ENCODE data around the gene LNPK. TPM values are rescaled to one million over a fixed set of nuclear protein-coding genes. Genes with fewer than 3 reads are reported as not detected.
"Not testable (repeated sequence)": the region's sequence is repeated elsewhere in the genome, so short reads cannot be mapped to it uniquely, and the experiment has no call there.

Gene LNPK
- total and polyA plus RNA-seq, 2 experiments from 2014 or later: 5.4 to 8.1 TPM

- TF ChIP-seq, protein P1, sequence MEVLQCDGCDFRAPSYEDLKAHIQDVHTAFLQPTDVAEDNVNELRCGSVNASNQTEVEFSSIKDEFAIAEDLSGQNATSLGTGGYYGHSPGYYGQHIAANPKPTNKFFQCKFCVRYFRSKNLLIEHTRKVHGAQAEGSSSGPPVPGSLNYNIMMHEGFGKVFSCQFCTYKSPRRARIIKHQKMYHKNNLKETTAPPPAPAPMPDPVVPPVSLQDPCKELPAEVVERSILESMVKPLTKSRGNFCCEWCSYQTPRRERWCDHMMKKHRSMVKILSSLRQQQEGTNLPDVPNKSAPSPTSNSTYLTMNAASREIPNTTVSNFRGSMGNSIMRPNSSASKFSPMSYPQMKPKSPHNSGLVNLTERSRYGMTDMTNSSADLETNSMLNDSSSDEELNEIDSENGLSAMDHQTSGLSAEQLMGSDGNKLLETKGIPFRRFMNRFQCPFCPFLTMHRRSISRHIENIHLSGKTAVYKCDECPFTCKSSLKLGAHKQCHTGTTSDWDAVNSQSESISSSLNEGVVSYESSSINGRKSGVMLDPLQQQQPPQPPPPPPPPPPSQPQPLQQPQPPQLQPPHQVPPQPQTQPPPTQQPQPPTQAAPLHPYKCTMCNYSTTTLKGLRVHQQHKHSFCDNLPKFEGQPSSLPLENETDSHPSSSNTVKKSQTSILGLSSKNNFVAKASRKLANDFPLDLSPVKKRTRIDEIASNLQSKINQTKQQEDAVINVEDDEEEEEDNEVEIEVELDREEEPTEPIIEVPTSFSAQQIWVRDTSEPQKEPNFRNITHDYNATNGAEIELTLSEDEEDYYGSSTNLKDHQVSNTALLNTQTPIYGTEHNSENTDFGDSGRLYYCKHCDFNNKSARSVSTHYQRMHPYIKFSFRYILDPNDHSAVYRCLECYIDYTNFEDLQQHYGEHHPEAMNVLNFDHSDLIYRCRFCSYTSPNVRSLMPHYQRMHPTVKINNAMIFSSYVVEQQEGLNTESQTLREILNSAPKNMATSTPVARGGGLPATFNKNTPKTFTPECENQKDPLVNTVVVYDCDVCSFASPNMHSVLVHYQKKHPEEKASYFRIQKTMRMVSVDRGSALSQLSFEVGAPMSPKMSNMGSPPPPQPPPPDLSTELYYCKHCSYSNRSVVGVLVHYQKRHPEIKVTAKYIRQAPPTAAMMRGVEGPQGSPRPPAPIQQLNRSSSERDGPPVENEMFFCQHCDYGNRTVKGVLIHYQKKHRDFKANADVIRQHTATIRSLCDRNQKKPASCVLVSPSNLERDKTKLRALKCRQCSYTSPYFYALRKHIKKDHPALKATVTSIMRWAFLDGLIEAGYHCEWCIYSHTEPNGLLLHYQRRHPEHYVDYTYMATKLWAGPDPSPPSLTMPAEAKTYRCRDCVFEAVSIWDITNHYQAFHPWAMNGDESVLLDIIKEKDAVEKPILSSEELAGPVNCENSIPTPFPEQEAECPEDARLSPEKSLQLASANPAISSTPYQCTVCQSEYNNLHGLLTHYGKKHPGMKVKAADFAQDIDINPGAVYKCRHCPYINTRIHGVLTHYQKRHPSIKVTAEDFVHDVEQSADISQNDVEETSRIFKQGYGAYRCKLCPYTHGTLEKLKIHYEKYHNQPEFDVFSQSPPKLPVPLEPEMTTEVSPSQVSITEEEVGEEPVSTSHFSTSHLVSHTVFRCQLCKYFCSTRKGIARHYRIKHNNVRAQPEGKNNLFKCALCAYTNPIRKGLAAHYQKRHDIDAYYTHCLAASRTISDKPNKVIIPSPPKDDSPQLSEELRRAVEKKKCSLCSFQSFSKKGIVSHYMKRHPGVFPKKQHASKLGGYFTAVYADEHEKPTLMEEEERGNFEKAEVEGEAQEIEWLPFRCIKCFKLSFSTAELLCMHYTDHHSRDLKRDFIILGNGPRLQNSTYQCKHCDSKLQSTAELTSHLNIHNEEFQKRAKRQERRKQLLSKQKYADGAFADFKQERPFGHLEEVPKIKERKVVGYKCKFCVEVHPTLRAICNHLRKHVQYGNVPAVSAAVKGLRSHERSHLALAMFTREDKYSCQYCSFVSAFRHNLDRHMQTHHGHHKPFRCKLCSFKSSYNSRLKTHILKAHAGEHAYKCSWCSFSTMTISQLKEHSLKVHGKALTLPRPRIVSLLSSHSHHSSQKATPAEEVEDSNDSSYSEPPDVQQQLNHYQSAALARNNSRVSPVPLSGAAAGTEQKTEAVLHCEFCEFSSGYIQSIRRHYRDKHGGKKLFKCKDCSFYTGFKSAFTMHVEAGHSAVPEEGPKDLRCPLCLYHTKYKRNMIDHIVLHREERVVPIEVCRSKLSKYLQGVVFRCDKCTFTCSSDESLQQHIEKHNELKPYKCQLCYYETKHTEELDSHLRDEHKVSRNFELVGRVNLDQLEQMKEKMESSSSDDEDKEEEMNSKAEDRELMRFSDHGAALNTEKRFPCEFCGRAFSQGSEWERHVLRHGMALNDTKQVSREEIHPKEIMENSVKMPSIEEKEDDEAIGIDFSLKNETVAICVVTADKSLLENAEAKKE (CRISPR knock-in tag; IDR thresholded peaks at IDR 0.05): no peak
- TF ChIP-seq CTCF (conservative IDR thresholded peaks at IDR 0.05; ENCODE audit: low read depth in 2 of 2) (no peak), EZH2phosphoT487 (IDR thresholded peaks at IDR 0.05; ENCODE audit: unreplicated experiment) (no peak), CREB1 (CRISPR knock-in tag; IDR thresholded peaks at IDR 0.05; ENCODE audit: low read depth) (no peak), STAT1 (IDR thresholded peaks at IDR 0.05; ENCODE audit: unreplicated experiment) (no peak), EZH2 (IDR thresholded peaks at IDR 0.05; ENCODE audit: low read depth, unreplicated experiment) (no peak), ZNF114 (CRISPR knock-in tag; IDR thresholded peaks at IDR 0.05) (no peak), JUNB (IDR thresholded peaks at IDR 0.05; ENCODE audit: unreplicated experiment) (no peak)
Measured at GRCh38 chr2:175914846-175915245, 87.2 kb downstream of the LNPK start (continued).

DNA sequence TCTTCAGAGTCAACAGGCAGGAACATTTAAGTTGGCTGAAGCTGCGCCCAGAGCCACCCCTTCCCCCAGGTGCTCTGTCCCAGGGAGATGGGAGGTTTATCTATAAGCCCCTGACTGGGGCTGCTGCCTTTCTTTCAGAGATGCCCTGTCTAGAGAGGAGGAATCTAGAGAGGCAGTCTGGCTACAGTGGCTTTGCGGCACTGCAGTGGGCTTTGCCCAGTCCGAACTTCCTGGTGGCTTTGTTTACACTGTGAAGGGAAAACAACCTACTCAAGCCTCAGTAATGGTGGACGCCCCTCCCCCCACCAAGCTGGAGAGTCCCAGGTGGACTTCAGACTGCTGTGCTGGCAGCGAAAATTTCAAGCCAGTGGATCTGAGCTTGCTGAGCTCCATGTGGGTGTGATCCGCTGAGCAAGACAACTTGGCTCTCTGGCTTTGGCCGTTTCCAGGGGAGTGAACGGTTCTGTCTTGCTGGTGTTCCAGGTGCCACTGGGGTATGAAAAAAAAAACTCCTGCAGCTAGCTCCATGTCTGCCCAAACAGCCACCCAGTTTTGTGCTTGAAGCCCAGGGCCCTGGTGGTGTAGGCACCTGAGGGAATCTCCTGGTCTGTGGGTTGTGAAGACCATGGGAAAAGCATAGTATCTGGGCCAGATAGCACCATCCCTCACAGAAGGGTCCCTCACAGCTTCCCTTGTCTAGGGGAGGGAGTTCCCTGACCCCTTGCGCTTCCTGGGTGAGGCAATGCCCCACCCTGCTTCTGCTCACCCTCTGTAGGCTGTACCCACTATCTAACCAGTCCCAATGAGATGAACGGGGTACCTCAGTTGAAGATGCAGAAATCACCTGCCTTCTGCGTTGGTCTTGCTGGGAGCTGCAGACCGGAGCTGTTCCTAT, 88.0 kb downstream of the LNPK start:
- not testable (repeated sequence) for H2AFZ ChIP-seq; H3K27ac ChIP-seq (ENCODE audit: low read depth); H3F3A ChIP-seq (replicated peaks; ENCODE audit: low read depth); DNase-seq (ENCODE audit: low spot score); H3K36me3 Mint-ChIP-seq (ENCODE audit: low read depth); H3K4me3 ChIP-seq; H3K27me3 ChIP-seq (ENCODE audit: insufficient read depth); H3K4me2 ChIP-seq; H4K20me1 ChIP-seq (replicated peaks; ENCODE audit: insufficient read depth); H3K4me1 ChIP-seq (ENCODE audit: insufficient read depth); H3K4me3 Mint-ChIP-seq; H3K4me1 Mint-ChIP-seq; H3K9me3 Mint-ChIP-seq; H3K27ac Mint-ChIP-seq; H3K36me3 ChIP-seq (ENCODE audit: insufficient read depth); H3K79me2 ChIP-seq (replicated peaks; ENCODE audit: insufficient read depth); ATAC-seq; H3K27me3 Mint-ChIP-seq (ENCODE audit: insufficient read depth, low read depth, poor library complexity); H3K9me2 ChIP-seq (ENCODE audit: insufficient read depth)

DNA sequence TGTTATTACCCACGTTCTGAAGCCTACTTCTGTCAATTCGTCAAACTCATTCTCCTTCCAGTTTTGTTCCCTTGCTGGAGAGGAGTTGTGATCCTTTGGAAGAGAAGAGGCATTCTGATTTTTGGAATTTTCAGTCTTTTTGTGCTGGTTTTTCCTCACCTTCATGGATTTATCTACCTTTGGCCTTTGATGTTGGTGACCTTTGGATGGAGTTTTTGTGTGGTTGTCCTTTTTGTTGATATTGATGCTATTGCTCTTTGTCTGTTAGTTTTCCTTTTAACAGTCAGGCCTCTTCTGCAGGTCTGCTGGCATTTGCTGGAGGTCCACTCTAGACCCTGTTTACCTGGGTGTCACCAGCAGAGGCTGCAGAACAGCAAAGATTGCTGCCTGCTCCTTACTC, 88.8 kb downstream of the LNPK start:
- H3K27me3 ChIP-seq (ENCODE audit: insufficient read depth); H3K4me3 ChIP-seq; H3K9me2 ChIP-seq (ENCODE audit: insufficient read depth); H3K79me2 ChIP-seq (replicated peaks; ENCODE audit: insufficient read depth); H3K27ac Mint-ChIP-seq; H3K4me3 Mint-ChIP-seq; H2AFZ ChIP-seq; H3K4me2 ChIP-seq; H3F3A ChIP-seq (replicated peaks; ENCODE audit: low read depth); H3K36me3 Mint-ChIP-seq (ENCODE audit: low read depth); H3K9me3 Mint-ChIP-seq; H3K4me1 ChIP-seq (ENCODE audit: insufficient read depth); H4K20me1 ChIP-seq (replicated peaks; ENCODE audit: insufficient read depth); H3K27ac ChIP-seq (ENCODE audit: low read depth); H3K27me3 Mint-ChIP-seq (ENCODE audit: insufficient read depth, low read depth, poor library complexity); H3K4me1 Mint-ChIP-seq; DNase-seq (ENCODE audit: low spot score); ATAC-seq; H3K36me3 ChIP-seq (ENCODE audit: insufficient read depth): not testable (repeated sequence)
